Measurements from ENCODE around the gene ELOVL1. TPM values are rescaled to one million over a fixed set of nuclear protein-coding genes. Genes with fewer than 3 reads are reported as not detected.
"Not testable (repeated sequence)": the region's sequence is repeated elsewhere in the genome, so short reads cannot be mapped to it uniquely, and the experiment has no call there.

The ELOVL1 gene
- polyA plus RNA-seq (2013, experiment 1 of 2) = 132 TPM
- 131 TPM for polyA plus RNA-seq (2013, experiment 2 of 2)

- peak within 1 kb of the TSS; percentile 11 to 86 for H3K23ac ChIP-seq (ENCODE audit: low read length in 2 of 2)
- DNase-seq = peak; percentile 91
- peak within 1 kb of the TSS; percentile 81 to 97 for H3K4me3 ChIP-seq (ENCODE audit: insufficient read depth in 1 of 2, low read depth in 1 of 2, low read length in 2 of 2)
- H2BK120ac ChIP-seq (ENCODE audit: low read depth, low read length) = peak within 1 kb of the TSS; percentile 80
- peak within 1 kb of the TSS; percentile 62 to 97 for H3K14ac ChIP-seq (ENCODE audit: low read length in 2 of 2)
- peak within 1 kb of the TSS; percentile 87 for H2BK5ac ChIP-seq (ENCODE audit: low read depth, low read length, poor library complexity, severe bottlenecking)
- no peaks in the 10 kb centered on the region for H3K9me3 ChIP-seq (ENCODE audit: control insufficient read depth, low read length)
- under 1% methylated on average over 55 of the region's 58 CpGs for WGBS
- H3K9ac ChIP-seq (ENCODE audit: low read length) = peak within 1 kb of the TSS; percentile 95
- peak within 1 kb of the TSS; percentile 97 for H4K91ac ChIP-seq (ENCODE audit: low read length)
- H3K4me1 ChIP-seq (ENCODE audit: control insufficient read depth, insufficient read depth, low read depth, low read length) = peaks cover 23% of the 10 kb centered on the region
- H3K27ac ChIP-seq (ENCODE audit: low read length, poor library complexity, severe bottlenecking) = peak within 1 kb of the TSS; percentile 67
- peak within 1 kb of the TSS; percentile 98 for H4K8ac ChIP-seq (ENCODE audit: low read length)
- peaks cover 28 to 29% of the 10 kb centered on the region in 2 experiments for H3K36me3 ChIP-seq (ENCODE audit: control insufficient read depth in 1 of 2, insufficient read depth in 2 of 2, low read depth in 1 of 2, low read length in 2 of 2)
- H2AFZ ChIP-seq (ENCODE audit: low read depth, low read length) = peak within 1 kb of the TSS; percentile 72
- peaks cover 18% of the 10 kb centered on the region for H3K79me1 ChIP-seq (replicated peaks; ENCODE audit: low read length, poor library complexity, severe bottlenecking)
- peak within 1 kb of the TSS; percentile 96 to 98 for H3K18ac ChIP-seq (ENCODE audit: low read depth in 1 of 2, low read length in 2 of 2)
- peak within 1 kb of the TSS; percentile 76 to 98 for H3K4ac ChIP-seq (ENCODE audit: low read depth in 1 of 2, low read length in 2 of 2)
- peak within 1 kb of the TSS; percentile 77 for H3K4me2 ChIP-seq (ENCODE audit: low read length, poor library complexity, severe bottlenecking)
- no peaks in the 10 kb centered on the region for H3K27me3 ChIP-seq (ENCODE audit: control insufficient read depth in 1 of 2, insufficient read depth in 1 of 2, low read length in 2 of 2)
- H2BK12ac ChIP-seq (ENCODE audit: low read length in 2 of 2) = peak within 1 kb of the TSS in 1 of 2 experiments; percentile 17
- peak within 1 kb of the TSS; percentile 99 for H2BK15ac ChIP-seq (ENCODE audit: low read depth, poor library complexity, severe bottlenecking)
- peak within 1 kb of the TSS; percentile 20 for H2AK5ac ChIP-seq (ENCODE audit: low read length, severe bottlenecking)
Measured at GRCh38 chr1:43367904-43368645, at the start of gene ELOVL1. TSS of gene ELOVL1 (minus strand) at chr1:43368011. CDS start at chr1:43365609, 2,402 bp downstream.

GRCh38 chr1:43415901-43416300, 48.1 kb upstream of the ELOVL1 start:
- Histone ChIP-seq H3K9me3 (ENCODE audit: control insufficient read depth, low read length) (no peaks in the 10 kb centered on the region), H2BK12ac (ENCODE audit: low read length in 2 of 2) (no peak overlapping the region), H3K4me2 (ENCODE audit: low read length, poor library complexity, severe bottlenecking) (no peak overlapping the region), H3K79me1 (replicated peaks; ENCODE audit: low read length, poor library complexity, severe bottlenecking) (no peaks in the 10 kb centered on the region), H3K4ac (ENCODE audit: low read depth in 1 of 2, low read length in 2 of 2) (no peak overlapping the region), H3K18ac (ENCODE audit: low read depth in 1 of 2, low read length in 2 of 2) (no peak overlapping the region), H3K9ac (ENCODE audit: low read length) (peak overlapping the region; percentile 15), H3K14ac (ENCODE audit: low read length in 2 of 2) (no peak overlapping the region), H2BK5ac (ENCODE audit: low read depth, low read length, poor library complexity, severe bottlenecking) (no peak overlapping the region), H2BK15ac (ENCODE audit: low read depth, poor library complexity, severe bottlenecking) (no peak overlapping the region), H3K36me3 (ENCODE audit: control insufficient read depth in 1 of 2, insufficient read depth in 2 of 2, low read depth in 1 of 2, low read length in 2 of 2) (peaks cover 54 to 78% of the 10 kb centered on the region in 2 experiments), H4K8ac (ENCODE audit: low read length) (peak overlapping the region; percentile 13), H3K27ac (ENCODE audit: low read length, poor library complexity, severe bottlenecking) (no peak overlapping the region), H3K27me3 (ENCODE audit: control insufficient read depth in 1 of 2, insufficient read depth in 1 of 2, low read length in 2 of 2) (no peaks in the 10 kb centered on the region), H2AK5ac (ENCODE audit: low read length, severe bottlenecking) (no peak overlapping the region), H2BK120ac (ENCODE audit: low read depth, low read length) (no peak overlapping the region), H4K91ac (ENCODE audit: low read length) (no peak overlapping the region), H2AFZ (ENCODE audit: low read depth, low read length) (no peak overlapping the region), H3K4me3 (ENCODE audit: insufficient read depth in 1 of 2, low read depth in 1 of 2, low read length in 2 of 2) (no peak overlapping the region), H3K23ac (ENCODE audit: low read length in 2 of 2) (no peak overlapping the region), H3K4me1 (ENCODE audit: control insufficient read depth, insufficient read depth, low read depth, low read length) (no peaks in the 10 kb centered on the region)
- WGBS = 91% methylated on average over 5 of the region's 5 CpGs
- DNase-seq = no peak

GRCh38 chr1:43414634-43415223, 46.9 kb upstream of the ELOVL1 start:
- Histone ChIP-seq H2BK15ac (ENCODE audit: low read depth, poor library complexity, severe bottlenecking) (no peak overlapping the region), H3K4me1 (ENCODE audit: control insufficient read depth, insufficient read depth, low read depth, low read length) (no peaks in the 10 kb centered on the region), H2BK120ac (ENCODE audit: low read depth, low read length) (no peak overlapping the region), H3K27ac (ENCODE audit: low read length, poor library complexity, severe bottlenecking) (no peak overlapping the region), H3K79me1 (replicated peaks; ENCODE audit: low read length, poor library complexity, severe bottlenecking) (no peaks in the 10 kb centered on the region), H3K9ac (ENCODE audit: low read length) (no peak overlapping the region), H3K36me3 (ENCODE audit: control insufficient read depth in 1 of 2, insufficient read depth in 2 of 2, low read depth in 1 of 2, low read length in 2 of 2) (peaks cover 47 to 71% of the 10 kb centered on the region in 2 experiments), H4K91ac (ENCODE audit: low read length) (no peak overlapping the region), H3K27me3 (ENCODE audit: control insufficient read depth in 1 of 2, insufficient read depth in 1 of 2, low read length in 2 of 2) (no peaks in the 10 kb centered on the region), H2AFZ (ENCODE audit: low read depth, low read length) (no peak overlapping the region), H3K23ac (ENCODE audit: low read length in 2 of 2) (no peak overlapping the region), H2BK5ac (ENCODE audit: low read depth, low read length, poor library complexity, severe bottlenecking) (no peak overlapping the region), H3K14ac (ENCODE audit: low read length in 2 of 2) (no peak overlapping the region), H3K9me3 (ENCODE audit: control insufficient read depth, low read length) (no peaks in the 10 kb centered on the region), H4K8ac (ENCODE audit: low read length) (no peak overlapping the region), H3K4ac (ENCODE audit: low read depth in 1 of 2, low read length in 2 of 2) (no peak overlapping the region), H3K4me2 (ENCODE audit: low read length, poor library complexity, severe bottlenecking) (no peak overlapping the region), H2AK5ac (ENCODE audit: low read length, severe bottlenecking) (no peak overlapping the region), H2BK12ac (ENCODE audit: low read length in 2 of 2) (no peak overlapping the region), H3K4me3 (ENCODE audit: insufficient read depth in 1 of 2, low read depth in 1 of 2, low read length in 2 of 2) (no peak overlapping the region), H3K18ac (ENCODE audit: low read depth in 1 of 2, low read length in 2 of 2) (no peak overlapping the region)
- 81% methylated on average over 5 of the region's 5 CpGs for WGBS
- peak; percentile 72 for DNase-seq

GRCh38 chr1:43413426-43413825, 45.6 kb upstream of the ELOVL1 start:
- peak overlapping the region; percentile 1 for H3K9ac ChIP-seq (ENCODE audit: low read length)
- H3K9me3 ChIP-seq (ENCODE audit: control insufficient read depth, low read length); H3K14ac ChIP-seq (ENCODE audit: low read length in 2 of 2); H3K4me1 ChIP-seq (ENCODE audit: control insufficient read depth, insufficient read depth, low read depth, low read length); H3K79me1 ChIP-seq (replicated peaks; ENCODE audit: low read length, poor library complexity, severe bottlenecking); H3K27ac ChIP-seq (ENCODE audit: low read length, poor library complexity, severe bottlenecking); H2AFZ ChIP-seq (ENCODE audit: low read depth, low read length); H2BK5ac ChIP-seq (ENCODE audit: low read depth, low read length, poor library complexity, severe bottlenecking); H3K23ac ChIP-seq (ENCODE audit: low read length in 2 of 2); H3K4me2 ChIP-seq (ENCODE audit: low read length, poor library complexity, severe bottlenecking); H4K91ac ChIP-seq (ENCODE audit: low read length); H3K27me3 ChIP-seq (ENCODE audit: control insufficient read depth in 1 of 2, insufficient read depth in 1 of 2, low read length in 2 of 2); H2BK120ac ChIP-seq (ENCODE audit: low read depth, low read length); H3K4ac ChIP-seq (ENCODE audit: low read depth in 1 of 2, low read length in 2 of 2); H2BK12ac ChIP-seq (ENCODE audit: low read length in 2 of 2); H2AK5ac ChIP-seq (ENCODE audit: low read length, severe bottlenecking); H3K4me3 ChIP-seq (ENCODE audit: insufficient read depth in 1 of 2, low read depth in 1 of 2, low read length in 2 of 2); H3K18ac ChIP-seq (ENCODE audit: low read depth in 1 of 2, low read length in 2 of 2); H4K8ac ChIP-seq (ENCODE audit: low read length); DNase-seq; H2BK15ac ChIP-seq (ENCODE audit: low read depth, poor library complexity, severe bottlenecking): not testable (repeated sequence)
- 100% methylated on average over 1 of the region's 1 CpG for WGBS
- peaks cover 38 to 71% of the 10 kb centered on the region in 2 experiments for H3K36me3 ChIP-seq (ENCODE audit: control insufficient read depth in 1 of 2, insufficient read depth in 2 of 2, low read depth in 1 of 2, low read length in 2 of 2)

Data from mesenchymal stem cell (in vitro differentiated cells and primary cell).